BJ (cell line): Measurements from ENCODE around the gene JAML. TPM values are rescaled to one million over a fixed set of nuclear protein-coding genes. Genes with fewer than 3 reads are reported as not detected.
A peak's percentile ranks its signal among the peaks of the same experiment; 100 is the strongest.
"Not testable (repeated sequence)": the region's sequence is repeated elsewhere in the genome, so short reads cannot be mapped to it uniquely, and the experiment has no call there.

Experiments
- CTCF ChIA-PET: fragments of 350-600 bp; formaldehyde crosslinking; extraction: SDS; loops from one replicate; lab custom pipeline; 2021; ENCODE audit warnings: antibody characterized with exemption, inconsistent platforms; lab: Yijun Ruan, JAX
- POLR2A ChIA-PET: fragments of 300-600 bp; sonication (Branson Sonifier 250); formaldehyde crosslinking; extraction: SDS; loops from one replicate; lab custom pipeline; 2021; ENCODE audit warnings: antibody characterized with exemption; lab: Charles Lee
- DNase-seq: peaks from one replicate; pipeline ENCODE4 v3.0.0-alpha.2; 2011; ENCODE audit warnings: low read depth
- H3K27me3 ChIP-seq: 2 replicates; pipeline ENCODE4 v1.6.0; 2011; ENCODE audit warnings: low read length; ENCODE audit not compliant: control insufficient read depth, insufficient read depth
- H3K36me3 ChIP-seq: 2 replicates; pipeline ENCODE4 v1.5.1; 2011; ENCODE audit warnings: low read length; ENCODE audit not compliant: control insufficient read depth, insufficient read depth
- H3K4me3 ChIP-seq: 2 replicates; pipeline ENCODE4 v1.5.1; 2011; ENCODE audit warnings: low read depth, mild to moderate bottlenecking, control low read depth, low read length
- polyA plus RNA-seq: library from polyadenylated mRNA; depleted of rRNA; stranded (reverse); fragments of >200 nt; gene quantifications from 2 replicates; pipeline ENCODE4 v1.2.3, GENCODE V29; 2011
- TF ChIP-seq, protein P1 (sequence below): IDR thresholded peaks from 2 replicates; pipeline ENCODE4 v1.5.1; 2011; ENCODE audit warnings: low read depth, mild to moderate bottlenecking, control low read depth, inconsistent platforms, low read length, moderate library complexity; ENCODE audit not compliant: insufficient read depth

JAML gene
- polyA plus RNA-seq, 1 experiment = not detected

DNA sequence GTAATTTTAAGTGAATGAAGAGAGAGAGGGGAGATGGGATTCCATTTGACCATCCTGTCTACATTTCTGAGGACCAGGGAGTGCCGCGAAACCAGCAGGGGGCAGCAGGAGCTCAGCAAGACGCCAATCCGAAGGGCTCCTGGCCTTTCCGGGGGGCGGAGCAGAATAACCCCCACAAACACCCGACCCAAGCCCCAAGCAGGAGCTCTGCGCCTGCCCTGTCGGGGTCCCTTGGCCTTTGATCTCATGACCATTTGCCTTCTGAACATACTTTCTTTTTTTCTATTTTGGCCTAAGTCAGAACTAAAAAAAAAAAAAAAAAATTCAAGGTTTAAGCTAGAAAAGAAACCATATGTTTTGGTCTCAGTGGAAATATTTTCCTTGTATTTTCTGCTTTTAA, 26.4 kb downstream of the JAML start:
- Histone ChIP-seq H3K36me3 (no peaks in the 10 kb centered on the region), H3K27me3 (peaks cover 8% of the 10 kb centered on the region), H3K4me3 (no peak overlapping the region)
- ChIA-PET CTCF (interaction anchor here (0.7 to 1.8 kb wide), 31 partner anchors 9 to 290 kb away, joined by 3 to 13 read pairs (median 4); no protein-coding TSS in a partner anchor), POLR2A (no interaction called here)
- TF ChIP-seq, protein P1, sequence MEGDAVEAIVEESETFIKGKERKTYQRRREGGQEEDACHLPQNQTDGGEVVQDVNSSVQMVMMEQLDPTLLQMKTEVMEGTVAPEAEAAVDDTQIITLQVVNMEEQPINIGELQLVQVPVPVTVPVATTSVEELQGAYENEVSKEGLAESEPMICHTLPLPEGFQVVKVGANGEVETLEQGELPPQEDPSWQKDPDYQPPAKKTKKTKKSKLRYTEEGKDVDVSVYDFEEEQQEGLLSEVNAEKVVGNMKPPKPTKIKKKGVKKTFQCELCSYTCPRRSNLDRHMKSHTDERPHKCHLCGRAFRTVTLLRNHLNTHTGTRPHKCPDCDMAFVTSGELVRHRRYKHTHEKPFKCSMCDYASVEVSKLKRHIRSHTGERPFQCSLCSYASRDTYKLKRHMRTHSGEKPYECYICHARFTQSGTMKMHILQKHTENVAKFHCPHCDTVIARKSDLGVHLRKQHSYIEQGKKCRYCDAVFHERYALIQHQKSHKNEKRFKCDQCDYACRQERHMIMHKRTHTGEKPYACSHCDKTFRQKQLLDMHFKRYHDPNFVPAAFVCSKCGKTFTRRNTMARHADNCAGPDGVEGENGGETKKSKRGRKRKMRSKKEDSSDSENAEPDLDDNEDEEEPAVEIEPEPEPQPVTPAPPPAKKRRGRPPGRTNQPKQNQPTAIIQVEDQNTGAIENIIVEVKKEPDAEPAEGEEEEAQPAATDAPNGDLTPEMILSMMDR = peak; percentile 91
- DNase-seq = no peak

DNA sequence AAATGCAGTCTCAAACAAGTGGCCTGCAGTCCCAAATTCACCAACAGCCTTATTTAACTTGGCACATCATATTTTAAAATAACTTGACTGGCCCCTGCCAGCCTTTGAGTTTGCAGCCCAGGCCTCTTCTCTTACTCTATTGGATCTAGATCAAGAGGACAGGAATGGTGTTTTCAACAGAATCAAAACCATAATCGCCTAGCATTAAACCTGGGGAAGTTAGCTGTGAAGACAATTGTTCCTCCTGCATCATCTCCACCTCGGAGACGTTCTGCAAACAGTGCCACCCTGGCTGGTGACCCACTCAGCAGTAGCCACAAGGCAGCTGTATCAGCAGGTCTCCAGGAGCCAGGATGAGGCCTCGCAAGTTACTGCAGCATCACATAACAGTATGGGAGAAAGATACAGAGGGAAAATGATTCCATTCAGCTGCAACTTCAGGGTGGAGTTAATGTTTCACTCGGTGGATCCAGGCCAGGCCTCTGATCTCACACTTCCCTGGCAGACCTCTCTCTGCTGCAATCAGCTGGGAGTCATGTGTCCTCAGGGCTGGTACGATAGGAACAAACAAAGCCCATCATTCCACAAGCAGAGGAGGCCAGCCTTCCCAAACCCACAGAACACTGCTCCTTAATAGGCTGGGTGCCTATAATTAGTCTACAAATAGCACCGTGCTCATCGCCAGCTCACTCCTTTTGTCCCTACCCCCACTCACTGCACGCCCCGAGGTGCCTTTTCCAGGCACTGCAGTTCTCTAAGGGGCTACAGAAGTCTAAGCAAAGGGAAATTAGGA, 29.8 kb downstream of the JAML start:
- TF ChIP-seq, protein P1 = no peak
- no peaks in the 10 kb centered on the region for H3K36me3 ChIP-seq
- no peak overlapping the region for H3K4me3 ChIP-seq
- CTCF ChIA-PET = interaction anchor here (0.6 to 2.7 kb wide), 5 partner anchors 23 to 167 kb away, joined by 3 to 12 read pairs (median 3); no protein-coding TSS in a partner anchor
- peaks cover 2% of the 10 kb centered on the region; the same call in 1 of the 2 replicates for H3K27me3 ChIP-seq
- DNase-seq = peak; percentile 14
- POLR2A ChIA-PET = no interaction called here

DNA sequence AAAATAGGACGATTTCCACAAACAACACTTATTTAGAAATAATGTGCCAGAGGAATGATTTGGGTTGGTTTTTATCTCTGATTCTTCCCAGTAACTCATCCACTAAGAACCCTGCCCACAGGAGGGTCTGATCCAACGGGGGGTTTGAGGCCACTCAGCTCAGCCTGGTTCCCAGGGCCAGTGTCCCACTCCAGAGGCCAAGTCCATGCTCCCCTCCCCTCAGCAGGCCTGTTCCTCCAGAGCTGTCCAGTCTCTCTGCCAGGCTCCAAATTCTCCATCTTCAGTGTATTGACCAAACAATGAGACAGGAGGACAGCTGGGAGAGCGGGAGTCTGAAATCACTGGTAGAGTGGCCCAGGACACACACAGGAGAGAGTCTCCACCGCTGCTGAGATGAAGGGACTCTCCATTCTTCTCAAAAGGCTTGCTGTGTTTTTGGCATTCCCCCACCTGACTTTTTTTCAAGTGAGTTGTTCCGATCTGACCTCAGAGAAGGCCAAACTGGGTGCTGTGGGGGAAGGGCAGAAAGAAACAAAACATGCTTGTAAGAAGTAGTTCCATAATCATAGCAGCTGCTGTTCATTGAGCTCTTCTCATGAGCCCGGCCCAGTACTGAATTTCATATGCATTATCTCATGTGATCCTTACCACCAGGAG, 30.8 kb downstream of the JAML start:
- POLR2A ChIA-PET = no interaction called here

DNA sequence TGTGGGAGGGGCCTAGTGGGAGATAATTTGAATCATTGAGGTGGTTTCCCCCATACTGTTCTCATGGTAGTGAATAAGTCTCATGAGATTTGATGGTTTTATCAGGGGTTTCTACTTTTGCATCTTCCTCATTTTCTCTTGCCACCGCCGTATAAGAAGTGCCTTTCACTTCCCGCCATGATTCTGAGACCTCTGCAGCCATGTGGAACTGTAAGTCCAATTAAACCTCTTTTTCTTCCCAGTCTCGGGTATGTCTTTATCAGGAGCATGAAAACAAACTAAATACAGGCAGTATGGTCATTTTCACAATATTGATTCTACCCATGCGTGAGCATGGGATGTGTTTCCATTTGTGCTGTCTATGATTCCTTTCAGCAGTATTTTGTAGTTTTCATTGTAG, 32.0 kb downstream of the JAML start:
- H3K27me3 ChIP-seq, DNase-seq, POLR2A ChIA-PET, H3K36me3 ChIP-seq, H3K4me3 ChIP-seq: not testable (repeated sequence)
- CTCF ChIA-PET = interaction anchor here (2.7 kb wide), 1 partner anchor 21 kb away, joined by 12 read pairs; no protein-coding TSS in a partner anchor

More for the DNA sequence above, 30.8 kb downstream of the JAML start:
- TF ChIP-seq, protein P1 = no peak
- CTCF ChIA-PET = interaction anchor here (0.7 to 2.7 kb wide), 4 partner anchors 20 to 49 kb away, joined by 3 to 12 read pairs (median 3); no protein-coding TSS in a partner anchor
- no peaks in the 10 kb centered on the region for H3K36me3 ChIP-seq
- no peak for DNase-seq
- no peak overlapping the region for H3K4me3 ChIP-seq
- peaks cover 2% of the 10 kb centered on the region; the same call in 1 of the 2 replicates for H3K27me3 ChIP-seq

DNA sequence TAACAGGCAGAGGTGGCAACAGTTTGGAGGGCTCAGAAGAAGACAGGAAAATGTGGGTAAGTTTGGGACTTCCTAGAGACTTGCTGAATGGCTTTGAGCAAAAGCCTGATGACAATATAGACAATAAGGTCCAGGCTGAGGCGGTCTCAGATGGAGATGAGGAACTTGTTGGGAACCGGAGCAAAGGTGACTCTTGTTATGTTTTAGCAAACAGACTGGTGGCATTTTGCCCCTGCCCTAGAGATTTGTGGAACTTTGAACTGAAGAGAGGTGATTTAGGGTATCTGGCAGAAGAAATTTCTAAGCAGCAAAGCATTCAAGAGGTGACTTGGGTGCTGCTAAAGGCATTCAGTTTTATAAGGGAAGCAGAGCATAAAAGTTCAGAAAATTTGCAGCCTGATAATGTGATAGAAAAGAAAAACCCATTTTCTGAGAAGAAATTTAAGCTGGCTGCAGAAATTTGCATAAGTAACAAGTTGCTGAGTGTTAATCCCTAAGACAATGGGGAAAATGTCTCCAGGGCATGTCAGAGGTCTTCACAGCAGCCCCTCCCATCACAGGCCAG, 33.8 kb downstream of the JAML start:
- POLR2A ChIA-PET, H3K36me3 ChIP-seq, H3K27me3 ChIP-seq, DNase-seq, H3K4me3 ChIP-seq, CTCF ChIA-PET: not testable (repeated sequence)
